SHP77 treated with DMSO at 0.1 percent for 48 hours (cell line): ENCODE results near the gene FGD3.
"Not testable (repeated sequence)": the region's sequence is repeated elsewhere in the genome, so short reads cannot be mapped to it uniquely, and the experiment has no call there.

Experiments used
- DNase-seq: peaks from one replicate; lab custom pipeline; 2025; lab: John Stamatoyannopoulos, UW

The FGD3 gene

DNA sequence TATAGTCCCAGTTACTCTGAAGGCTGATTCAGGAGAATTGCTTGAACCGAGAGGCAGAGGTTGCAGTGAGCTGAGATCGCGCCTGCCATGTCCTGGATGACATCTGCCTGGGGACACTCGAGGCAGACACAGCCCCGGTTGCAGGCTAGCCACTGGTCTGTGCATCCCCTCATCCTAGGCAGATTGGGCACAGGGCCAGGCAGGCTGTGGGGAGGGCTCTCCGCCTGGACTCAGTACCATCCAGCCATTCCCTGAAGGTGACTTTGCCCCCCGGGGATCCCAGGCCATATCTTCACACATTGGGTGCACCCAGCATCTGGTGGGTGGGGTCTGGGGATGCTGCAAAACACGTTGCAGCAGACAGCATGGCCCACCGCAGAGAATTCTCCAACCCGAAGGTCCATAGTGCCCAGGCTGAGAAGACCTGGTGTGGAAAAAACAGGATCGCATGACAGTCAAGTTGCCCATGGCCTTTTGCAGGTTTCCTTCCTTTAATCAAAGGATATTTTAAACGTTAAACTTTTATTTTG, 60.3 kb downstream of the FGD3 start:
- DNase-seq = no peak

DNA sequence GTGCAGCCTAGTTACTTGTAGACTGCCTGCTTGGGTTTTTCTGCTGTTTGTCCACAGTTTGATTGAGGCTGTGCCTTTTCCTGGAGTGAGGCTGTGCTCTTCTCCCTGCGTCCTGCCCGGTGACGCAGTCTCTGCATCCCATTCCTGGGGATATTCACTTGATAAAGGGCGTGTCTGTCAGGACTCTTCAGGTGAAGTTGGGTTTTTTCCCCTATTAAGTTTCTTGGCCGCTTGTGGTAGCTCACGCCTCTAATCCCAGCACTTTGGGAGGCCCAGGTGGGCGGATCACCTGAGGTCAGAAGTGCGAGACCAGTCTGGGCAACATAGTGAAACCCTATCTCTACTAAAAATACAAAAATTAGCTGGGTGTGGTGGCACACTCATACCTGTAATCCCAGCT, 61.1 kb downstream of the FGD3 start:
- no peak for DNase-seq

- no peak for DNase-seq
Measured at GRCh38 chr9:93009337-93010015, 62.2 kb downstream of the FGD3 start.

DNA sequence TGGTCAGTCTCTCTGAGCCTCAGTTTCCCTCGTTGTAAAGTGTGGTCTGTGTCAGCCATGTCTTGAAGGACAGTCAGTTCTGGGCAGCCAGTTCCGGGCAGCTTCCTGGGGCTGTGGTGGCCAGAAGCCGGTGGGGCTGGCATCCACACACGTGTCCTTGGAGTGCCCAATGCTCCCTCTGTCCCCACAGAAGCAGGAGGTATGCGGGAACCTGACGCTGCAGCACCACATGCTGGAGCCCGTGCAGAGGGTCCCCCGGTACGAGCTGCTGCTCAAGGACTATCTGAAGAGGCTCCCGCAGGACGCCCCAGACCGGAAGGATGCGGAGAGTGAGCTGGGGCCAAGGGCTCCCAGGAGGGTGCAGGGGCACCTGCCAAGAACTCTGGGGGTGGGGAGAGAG, 62.7 kb downstream of the FGD3 start:
- no peak for DNase-seq

- no peak for DNase-seq
Measured at GRCh38 chr9:93010704-93011103, 63.4 kb downstream of the FGD3 start.

- no peak for DNase-seq
Measured at GRCh38 chr9:93011114-93011513, 63.8 kb downstream of the FGD3 start.

GRCh38 chr9:93012963-93013855, 65.9 kb downstream of the FGD3 start:
- no peak for DNase-seq

DNA sequence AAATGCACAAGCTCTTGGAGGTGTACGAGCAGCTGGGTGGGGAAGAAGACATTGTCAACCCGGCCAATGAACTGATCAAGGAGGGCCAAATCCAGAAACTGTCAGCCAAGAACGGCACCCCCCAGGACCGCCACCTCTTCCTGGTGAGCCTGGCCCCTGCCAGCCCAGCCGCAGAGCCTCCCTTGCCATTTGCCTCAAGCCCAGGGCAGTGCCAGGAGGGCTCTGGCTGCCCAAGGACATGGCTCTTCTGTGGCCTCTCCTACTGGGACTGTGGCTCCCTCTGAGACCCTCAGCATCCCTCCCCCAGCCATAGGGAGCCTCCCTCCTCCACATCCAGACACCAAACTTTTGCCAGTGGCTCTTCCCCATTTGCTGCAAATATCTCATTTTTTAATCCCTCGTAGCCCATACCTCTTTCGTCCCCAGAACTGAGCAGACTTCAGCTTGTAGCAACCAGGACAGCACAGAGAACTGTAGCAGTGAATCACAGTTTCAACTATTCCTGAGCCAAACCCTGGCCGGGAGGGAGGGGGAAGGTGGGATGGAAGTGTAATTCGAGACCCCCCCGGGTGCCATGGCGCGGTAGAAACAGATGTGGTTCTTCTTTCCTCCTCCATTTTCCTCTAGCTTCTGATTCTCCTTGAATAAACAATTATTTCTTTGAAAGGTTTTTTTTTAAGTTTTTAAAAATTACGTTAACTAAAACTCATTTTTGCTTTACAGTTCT, 66.7 kb downstream of the FGD3 start:
- DNase-seq = no peak

- DNase-seq = not testable (repeated sequence)
Measured at GRCh38 chr9:93015190-93015589, 67.9 kb downstream of the FGD3 start.

GRCh38 chr9:93017621-93018020, 70.3 kb downstream of the FGD3 start:
- DNase-seq = no peak

GRCh38 chr9:93020151-93020550, 72.8 kb downstream of the FGD3 start:
- DNase-seq = no peak

GRCh38 chr9:93020771-93021670, 73.7 kb downstream of the FGD3 start:
- no peak for DNase-seq

GRCh38 chr9:93022066-93022465, 74.7 kb downstream of the FGD3 start:
- DNase-seq = no peak

DNA sequence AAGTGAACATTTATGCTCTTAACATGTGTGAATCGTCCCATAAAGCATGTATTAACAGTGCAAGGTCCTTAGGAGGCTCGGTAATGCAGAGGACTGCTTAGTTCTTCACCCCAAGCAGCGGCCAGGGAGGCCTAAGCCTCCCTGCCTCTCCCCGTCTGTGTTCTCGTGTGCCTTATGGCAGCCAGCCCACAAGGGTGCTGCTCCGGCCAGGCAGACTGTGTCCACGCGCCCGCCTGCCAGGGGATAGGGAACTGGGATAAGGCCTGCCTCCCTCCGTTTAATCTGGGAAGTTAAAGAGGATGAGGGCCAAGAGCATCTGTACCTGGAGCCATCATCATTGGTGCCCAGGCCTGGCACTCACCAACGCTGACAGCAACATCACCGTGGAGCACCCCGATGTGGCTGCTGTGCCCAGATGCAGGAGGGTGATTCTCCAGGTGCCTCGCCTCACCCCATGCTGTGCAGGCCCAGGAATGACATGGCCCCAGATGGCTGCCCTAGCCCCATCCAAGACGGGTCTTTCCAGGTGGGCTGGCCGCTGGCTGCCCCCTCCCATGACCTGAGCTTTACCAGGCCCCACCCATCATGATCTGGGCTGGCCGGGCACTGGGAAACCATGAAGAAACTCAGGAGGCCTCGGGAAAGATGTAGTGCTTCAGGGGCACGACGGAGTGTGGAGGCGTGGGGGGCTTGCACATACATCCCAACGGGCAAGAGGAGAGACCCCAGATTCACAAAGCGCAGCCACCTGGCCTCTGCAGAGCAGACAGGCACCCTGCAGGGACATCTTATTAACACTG, 75.6 kb downstream of the FGD3 start:
- no peak for DNase-seq

- DNase-seq = no peak
Measured at GRCh38 chr9:93023521-93023815, 76.1 kb downstream of the FGD3 start.

GRCh38 chr9:93024646-93024910, 77.3 kb downstream of the FGD3 start:
- no peak for DNase-seq

- no peak for DNase-seq
Measured at GRCh38 chr9:93024986-93025630, 77.8 kb downstream of the FGD3 start.

DNA sequence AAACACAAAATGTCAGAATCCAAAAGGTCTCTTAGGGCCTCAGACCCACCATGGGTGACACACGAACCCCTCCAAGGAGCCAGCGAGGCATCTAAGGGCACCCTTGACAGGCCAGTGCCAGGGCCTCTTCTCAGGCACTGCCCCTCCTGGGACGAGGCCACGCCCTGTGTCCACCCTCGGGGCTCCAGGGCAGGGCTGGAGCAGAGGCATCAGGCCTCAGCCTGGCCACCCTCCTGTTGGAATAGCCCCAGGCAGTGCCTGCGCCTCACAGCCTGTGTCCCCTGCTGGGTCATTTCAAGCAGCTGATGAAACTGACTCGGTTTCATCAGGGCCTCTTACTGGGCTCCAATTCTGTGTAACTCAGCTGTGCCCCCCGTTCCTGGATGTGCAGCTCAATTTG, 78.4 kb downstream of the FGD3 start:
- DNase-seq = no peak

GRCh38 chr9:93026640-93027039, 79.3 kb downstream of the FGD3 start:
- DNase-seq = no peak

DNA sequence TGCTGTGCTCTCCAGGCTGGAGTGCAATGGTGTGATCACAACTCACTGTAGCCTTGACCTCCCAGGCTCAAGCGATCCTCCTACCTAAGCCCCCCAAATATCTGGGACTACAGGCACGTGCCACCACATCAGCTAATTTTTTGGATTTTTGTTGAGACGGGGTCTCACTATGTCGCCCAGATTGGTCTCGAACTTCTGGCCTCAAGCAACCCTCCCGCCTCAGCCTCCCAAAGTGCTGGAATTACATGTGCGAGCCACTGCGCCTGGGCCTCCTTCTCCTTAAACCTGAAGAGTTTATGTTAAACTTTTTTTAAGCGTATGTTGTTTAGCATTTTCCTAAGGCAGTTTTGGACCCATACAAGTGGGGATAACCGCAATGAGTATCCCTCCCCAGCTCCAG, 80.4 kb downstream of the FGD3 start:
- no peak for DNase-seq
